ENCODE results near the gene ANKRD13D.
"Not testable (repeated sequence)": the region's sequence is repeated elsewhere in the genome, so short reads cannot be mapped to it uniquely, and the experiment has no call there.

ANKRD13D gene

GRCh38 chr11:67317205-67317887 is 28.2 kb downstream of the ANKRD13D start:
- peak; percentile 45 to 99 (median 94) for DNase-seq

- DNase-seq, result peak in 3 of 56 donors; percentile 43 to 67 (median 53)
Measured at GRCh38 chr11:67317888-67318555, 28.9 kb downstream of the ANKRD13D start.

- not testable (repeated sequence) for DNase-seq
Measured at GRCh38 chr11:67318876-67319275, 29.8 kb downstream of the ANKRD13D start.

- no peak for DNase-seq
Measured at GRCh38 chr11:67320011-67320410, 30.9 kb downstream of the ANKRD13D start.

- DNase-seq, result no peak
Measured at GRCh38 chr11:67320691-67321090, 31.6 kb downstream of the ANKRD13D start.

GRCh38 chr11:67321313-67321871 is 32.3 kb downstream of the ANKRD13D start:
- no peak for DNase-seq

GRCh38 chr11:67322049-67322448 is 32.9 kb downstream of the ANKRD13D start:
- DNase-seq, result no peak

GRCh38 chr11:67323526-67323925 is 34.4 kb downstream of the ANKRD13D start:
- DNase-seq, result no peak

- no peak for DNase-seq
Measured at GRCh38 chr11:67332081-67332691, 43.1 kb downstream of the ANKRD13D start.

- DNase-seq, result no peak
Measured at GRCh38 chr11:67337257-67337656, 48.2 kb downstream of the ANKRD13D start.

GRCh38 chr11:67344264-67344663 is 55.2 kb downstream of the ANKRD13D start:
- DNase-seq, result no peak

GRCh38 chr11:67345247-67345919 is 56.3 kb downstream of the ANKRD13D start:
- DNase-seq, result no peak

- DNase-seq, result peak in 1 of 56 donors; percentile 45
Measured at GRCh38 chr11:67345920-67346819, 57.1 kb downstream of the ANKRD13D start.

GRCh38 chr11:67347964-67348749 is 59.1 kb downstream of the ANKRD13D start:
- no peak for DNase-seq

- DNase-seq, result no peak
Measured at GRCh38 chr11:67349036-67349435, 59.9 kb downstream of the ANKRD13D start.

GRCh38 chr11:67349457-67349856 is 60.4 kb downstream of the ANKRD13D start:
- no peak for DNase-seq

- DNase-seq, result no peak
Measured at GRCh38 chr11:67349928-67350465, 60.9 kb downstream of the ANKRD13D start.

- DNase-seq, result peak in 31 of 56 donors; percentile 20 to 68 (median 34)
Measured at GRCh38 chr11:67351275-67352005, 62.3 kb downstream of the ANKRD13D start.

Data from nucleus accumbens (tissue), 56 donors.